ENCODE results near the gene PITPNC1.

GRCh38 chr17:67489273-67489672, 112.2 kb downstream of the PITPNC1 start:
- no peak for TF ChIP-seq CTCF (IDR thresholded peaks at IDR 0.05)
- TF ChIP-seq POLR2A (IDR thresholded peaks at IDR 0.05): no peak
- TF ChIP-seq EP300 (IDR thresholded peaks at IDR 0.05): no peak
- no peak for TF ChIP-seq POLR2AphosphoS5 (IDR thresholded peaks at IDR 0.05)

Data from gastroesophageal sphincter (tissue), 3 donors.